ENCODE data around the gene ZNF473.
"Not testable (repeated sequence)": the region's sequence is repeated elsewhere in the genome, so short reads cannot be mapped to it uniquely, and the experiment has no call there.

Gene ZNF473

DNA sequence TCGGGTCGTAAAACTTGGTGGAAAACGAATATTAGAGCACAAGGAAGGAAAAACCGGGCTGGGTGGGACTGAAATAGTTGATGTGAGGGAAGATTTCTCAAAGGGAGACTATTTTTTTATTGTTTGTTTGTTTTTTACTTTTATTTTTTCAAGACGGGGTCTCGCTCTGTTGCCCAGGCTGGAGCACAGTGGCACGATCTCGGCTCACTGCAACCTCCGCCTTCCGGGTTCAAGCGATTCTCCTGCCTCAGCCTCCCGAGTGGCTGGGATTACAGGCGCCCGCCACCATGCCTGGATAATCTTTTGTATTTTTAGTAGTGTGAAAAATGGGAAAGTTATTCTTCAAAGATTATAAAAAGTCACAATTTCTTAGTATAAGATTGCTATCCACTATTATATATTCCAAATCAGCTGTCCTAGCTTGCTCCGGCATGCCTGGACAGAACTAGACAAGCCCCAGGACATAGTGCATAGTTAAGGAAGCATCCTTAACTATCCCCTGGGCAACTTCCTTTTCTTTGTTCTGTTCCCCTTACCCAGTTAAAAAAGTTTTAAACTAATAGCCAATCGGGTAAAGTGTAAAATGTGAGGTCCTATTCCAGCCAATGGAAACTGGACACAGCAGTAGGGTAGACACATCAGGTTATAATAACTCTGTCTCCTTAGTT, 25.6 kb downstream of the ZNF473 start:
- DNase-seq = not testable (repeated sequence)

DNA sequence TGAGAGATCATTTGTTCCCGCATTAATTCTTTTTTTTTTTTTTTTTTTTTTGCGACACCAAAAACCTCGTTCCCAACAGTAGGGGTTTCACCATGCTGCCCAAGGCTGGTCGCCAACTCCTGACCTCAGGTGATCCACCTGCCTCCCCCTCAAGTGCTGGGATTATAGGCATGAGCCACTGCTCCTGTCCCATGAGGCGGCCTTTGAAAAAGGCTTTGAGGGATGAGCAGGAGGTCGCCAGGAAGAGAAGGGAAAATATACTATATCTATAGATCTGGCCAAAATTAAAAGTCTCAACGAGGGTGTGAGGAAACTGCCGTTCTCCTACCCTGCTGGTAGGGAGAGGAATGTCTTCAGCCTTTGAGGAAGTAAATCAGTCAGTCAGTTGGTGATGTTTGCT, 26.2 kb downstream of the ZNF473 start:
- no peak for DNase-seq

DNA sequence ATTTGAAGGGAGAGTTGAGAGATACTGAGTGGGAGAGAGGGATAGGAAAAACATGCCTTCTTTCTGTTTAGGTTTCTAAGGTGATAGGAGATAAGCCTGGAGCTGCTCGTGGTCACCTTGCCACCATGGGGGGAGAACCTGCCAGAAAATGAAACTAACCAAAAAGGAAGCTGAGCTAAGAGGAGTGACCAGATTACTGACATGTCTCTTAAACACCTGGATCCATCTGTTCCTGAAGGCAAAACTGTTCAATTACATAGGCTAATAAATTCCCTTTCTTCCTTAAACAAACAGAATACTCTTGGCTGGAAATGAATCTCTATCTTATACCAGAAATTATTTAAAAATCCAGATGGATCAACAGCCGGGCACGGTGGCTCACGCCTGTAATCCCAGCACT, 27.3 kb downstream of the ZNF473 start:
- DNase-seq = no peak

DNA sequence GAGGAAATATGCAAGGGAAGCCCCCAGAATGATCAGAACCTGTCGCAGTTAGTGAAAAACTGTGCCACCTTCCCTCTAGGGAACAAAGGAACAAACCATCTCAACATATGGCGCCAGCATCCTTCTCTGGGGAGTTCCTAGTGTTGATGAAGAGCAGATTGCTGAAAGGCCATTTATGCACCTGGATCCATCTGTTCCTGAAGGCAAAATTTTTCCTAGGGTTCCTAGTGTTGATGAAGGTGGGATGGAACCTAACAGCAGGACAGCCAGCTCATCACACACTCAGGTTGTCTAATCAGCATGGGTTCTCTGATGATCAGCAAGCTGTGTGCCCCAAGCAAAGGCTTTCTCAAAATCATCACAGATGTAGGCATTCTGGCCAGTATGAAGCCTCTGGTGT, 32.6 kb downstream of the ZNF473 start:
- DNase-seq = no peak

DNA sequence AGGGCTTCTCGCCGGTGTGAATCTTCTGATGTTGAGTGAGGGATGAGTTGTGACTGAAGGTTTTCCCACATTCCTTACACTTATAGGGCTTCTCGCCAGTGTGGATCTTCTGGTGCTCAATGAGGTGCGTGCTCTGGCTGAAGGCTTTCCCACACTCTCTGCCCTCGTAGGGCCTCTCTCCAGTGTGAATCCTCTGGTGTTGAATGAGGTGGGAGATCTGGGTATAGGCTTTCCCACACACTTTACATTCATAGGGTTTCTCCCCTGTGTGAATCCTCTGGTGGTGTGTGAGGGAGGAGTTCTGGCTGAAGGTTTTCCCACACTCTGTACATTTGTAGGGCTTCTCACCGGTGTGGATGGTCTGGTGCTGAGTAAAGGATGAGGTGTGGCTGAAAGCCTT, 33.2 kb downstream of the ZNF473 start:
- DNase-seq = no peak

DNA sequence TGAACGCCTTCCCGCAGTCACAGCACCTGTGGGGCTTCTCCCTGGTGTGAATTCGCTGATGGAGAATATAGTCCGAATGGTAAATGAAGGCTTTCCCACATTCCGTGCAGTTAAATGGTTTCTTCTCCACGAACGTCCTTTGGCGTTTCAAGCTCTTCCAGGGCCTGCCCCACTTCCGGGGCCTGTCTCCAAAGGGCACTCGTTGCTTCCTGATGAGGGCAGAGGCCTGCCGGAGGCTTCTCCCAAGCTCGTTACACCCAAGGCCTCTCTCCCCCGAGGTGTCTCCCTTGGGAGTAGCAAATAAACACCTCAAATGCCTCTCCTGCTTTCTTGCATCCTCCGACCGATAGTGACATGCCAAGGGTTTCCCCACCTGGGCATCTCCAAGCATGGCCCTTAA, 34.3 kb downstream of the ZNF473 start:
- no peak for DNase-seq

DNA sequence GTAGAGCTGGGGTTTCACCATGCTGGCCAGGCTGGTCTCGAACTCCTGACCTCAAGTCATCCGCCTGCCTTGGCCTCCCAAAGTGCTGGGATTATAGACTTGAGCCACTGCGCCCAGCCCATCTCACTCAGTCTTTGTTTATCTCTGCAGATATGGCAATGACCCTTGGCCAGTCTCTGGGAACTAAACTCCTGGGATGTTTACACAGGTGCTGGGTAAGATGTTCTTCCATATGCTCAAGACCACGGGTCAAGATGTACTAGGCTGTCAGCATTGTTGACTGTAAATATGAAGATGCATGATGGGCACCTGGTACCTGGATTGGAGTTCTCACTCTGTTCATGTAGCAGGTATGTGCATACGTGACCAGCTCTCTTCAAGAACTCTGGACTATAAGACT, 35.8 kb downstream of the ZNF473 start:
- no peak for DNase-seq

DNA sequence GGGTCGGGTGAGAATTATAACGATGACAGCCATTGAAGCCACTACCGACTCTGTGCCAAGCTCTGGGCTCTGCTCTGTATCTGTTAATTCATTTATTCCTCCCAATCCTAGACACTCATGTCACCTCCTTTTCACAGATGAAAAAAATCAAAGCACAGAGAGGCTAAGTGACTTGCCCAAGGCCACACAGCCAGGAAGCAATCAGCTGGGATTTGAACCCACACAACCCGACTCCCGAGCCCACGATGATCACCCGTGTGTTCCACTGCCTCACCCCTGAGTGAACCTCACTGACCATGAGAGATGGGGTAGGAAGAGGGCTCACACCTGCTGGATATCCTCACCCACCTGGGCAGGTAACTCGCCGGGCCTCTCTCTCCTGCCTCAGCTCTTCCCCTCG, 40.1 kb downstream of the ZNF473 start:
- DNase-seq = no peak

DNA sequence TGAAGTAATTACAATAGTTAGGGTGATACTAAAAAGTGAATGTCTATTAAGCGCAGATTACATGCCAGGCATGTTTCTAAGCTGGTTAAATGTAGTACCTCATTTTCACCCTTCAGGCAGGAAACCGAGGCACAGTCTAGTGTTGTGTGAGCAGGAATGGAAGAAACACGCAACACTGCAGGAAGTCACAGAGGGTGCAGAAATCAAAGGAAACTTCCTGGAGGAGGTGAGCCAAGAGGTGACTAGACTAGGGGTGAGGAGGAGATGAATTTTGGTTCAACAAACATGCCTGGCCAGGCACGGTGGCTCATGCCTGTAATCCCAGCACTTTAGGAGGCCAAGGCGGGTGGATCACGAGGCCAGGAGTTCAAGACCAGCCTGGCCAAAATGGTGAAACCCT, 41.8 kb downstream of the ZNF473 start:
- DNase-seq = no peak

DNA sequence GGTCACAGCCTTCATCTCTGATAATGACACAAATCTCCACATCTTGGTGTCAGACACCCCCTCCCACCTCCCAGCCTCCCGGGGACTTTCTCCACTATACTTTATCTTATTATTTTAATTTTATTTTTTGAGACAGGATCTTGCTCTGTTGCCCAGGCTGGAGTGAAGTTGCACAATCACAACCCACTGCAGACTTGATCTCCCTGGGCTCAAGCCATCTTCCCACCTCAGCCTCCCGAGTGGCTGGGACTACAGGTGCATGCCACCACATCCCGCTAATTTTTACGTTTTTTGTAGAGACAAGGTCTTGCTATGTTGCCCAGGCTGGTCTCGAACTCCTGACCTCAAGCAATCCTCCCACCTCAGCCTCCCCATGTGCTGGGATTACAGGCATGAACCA, 42.6 kb downstream of the ZNF473 start:
- not testable (repeated sequence) for DNase-seq

DNA sequence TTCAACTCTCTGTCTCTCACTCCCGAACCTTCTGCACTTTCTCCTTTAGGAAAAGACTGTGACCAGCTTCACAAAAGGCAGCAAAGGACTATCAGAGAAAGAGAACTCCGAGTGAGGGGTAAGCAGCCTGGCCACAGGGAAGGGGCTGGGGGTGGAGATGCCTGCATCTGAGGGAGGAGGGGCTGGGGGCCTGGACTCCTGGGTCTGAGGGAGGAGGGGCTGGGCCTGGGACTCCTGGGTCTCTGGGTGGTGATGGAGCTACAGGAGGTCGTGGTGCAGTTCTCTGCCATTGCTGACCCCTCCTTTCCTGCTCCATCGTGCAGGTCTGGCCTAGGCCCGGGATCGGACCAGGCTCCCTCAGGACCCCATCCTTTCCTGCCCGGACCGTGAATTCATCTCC, 49.3 kb downstream of the ZNF473 start:
- not testable (repeated sequence) for DNase-seq

DNA sequence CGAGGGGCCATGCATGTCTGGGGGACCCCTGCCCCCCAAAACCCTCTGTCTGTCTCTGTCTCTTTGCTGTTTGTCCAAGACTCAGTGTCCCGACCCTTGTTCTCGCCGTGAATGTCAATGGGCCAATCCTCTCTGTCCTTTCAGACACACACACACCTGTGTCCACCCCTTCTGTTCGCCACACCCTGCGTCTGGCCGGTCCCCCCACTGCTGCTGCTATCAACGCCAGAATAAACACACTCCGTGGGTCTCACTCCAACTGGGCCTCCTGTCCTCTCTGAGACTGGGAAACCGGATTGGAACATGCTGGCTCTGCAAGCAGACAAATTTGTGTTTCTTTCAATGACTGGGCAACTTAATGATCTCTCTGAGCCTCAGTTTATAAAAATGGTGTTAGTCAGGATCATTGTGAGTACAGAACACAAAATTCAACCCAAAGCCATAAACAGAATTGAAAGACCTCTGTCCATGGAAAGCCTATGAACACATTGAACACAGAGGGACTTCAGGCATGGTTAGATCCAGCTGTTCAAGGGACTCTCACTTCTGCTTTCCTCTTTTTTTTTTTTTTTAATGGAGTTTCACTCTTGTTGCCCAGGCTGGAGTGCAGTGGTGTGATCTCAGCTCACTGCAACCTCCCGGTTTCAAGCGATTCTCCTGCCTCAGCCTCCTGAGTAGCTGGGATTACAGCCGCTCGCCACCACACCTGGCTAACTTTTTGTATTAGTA, 50.0 kb downstream of the ZNF473 start:
- not testable (repeated sequence) for DNase-seq

DNA sequence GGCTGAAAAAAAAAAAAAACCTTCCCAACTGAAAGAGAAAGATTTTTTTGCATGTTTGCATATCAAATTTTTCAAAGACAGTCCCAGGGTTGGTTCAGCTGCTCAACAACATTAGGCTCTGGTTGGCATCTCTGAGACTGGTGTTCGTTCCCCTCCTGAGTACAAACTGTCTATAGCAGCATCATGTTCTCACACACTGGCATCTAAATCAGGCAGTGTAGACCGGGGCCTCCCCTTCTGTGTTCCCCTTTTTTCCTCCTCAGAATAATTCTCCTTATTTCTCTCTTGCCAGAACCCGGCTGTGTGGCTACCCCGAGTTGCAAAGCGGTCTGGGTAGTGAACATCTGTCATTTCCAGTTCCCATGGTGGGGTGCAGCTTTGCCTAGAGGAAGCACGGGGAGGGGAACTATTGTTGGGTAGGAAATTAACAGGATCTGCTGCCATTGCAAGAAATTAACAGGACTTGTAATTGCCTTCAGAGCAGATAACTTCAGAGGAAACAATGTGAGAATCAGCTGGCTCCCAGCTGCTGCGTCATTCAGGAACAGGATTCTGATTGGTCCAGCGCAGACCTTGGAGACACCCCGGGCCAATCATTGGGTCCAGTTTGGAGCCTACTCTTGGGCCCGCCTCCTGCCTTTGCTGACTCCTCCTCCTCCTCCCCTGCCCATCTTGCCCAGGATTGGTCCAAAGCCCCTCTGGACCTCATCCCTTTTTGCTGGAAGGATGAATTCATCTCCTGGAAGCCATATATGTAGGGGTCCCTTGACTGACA, 51.0 kb downstream of the ZNF473 start:
- not testable (repeated sequence) for DNase-seq

DNA sequence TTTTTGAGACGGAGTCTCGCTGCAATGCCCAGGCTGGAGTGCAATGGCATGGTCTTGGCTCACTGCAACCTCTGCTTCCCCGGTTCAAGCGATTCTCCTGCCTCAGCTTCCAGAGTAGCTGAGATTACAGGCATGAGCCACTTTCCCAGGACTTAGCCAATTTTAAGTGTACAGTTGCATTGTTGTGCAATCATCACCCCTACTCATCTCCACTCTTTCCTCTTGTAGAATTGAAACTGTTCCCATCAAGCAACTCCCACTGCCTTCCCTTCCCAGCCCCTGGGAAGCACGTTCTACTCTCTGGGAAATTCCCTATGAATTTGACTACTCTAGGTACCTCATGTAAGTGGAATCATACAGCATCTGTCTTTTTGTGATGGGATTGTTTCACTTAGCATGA, 53.2 kb downstream of the ZNF473 start:
- not testable (repeated sequence) for DNase-seq

DNA sequence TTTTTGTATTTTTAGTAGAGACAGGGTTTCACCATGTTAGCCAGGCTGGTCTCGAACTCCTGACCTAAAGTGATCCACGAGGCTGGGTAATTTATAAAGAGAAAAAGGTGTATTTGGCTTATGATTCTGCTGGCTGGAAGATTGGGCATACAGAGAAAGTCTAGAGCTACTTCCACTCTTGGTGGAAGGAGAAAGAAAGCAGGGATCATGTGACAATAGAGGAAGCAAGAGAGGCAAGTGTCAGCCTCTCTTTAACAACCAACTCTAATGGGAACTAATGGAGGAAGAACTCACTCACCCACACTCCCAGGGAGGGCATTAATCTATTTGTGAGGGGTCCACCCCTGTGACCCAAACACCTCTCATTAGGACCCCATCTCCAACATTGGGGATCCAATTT, 58.6 kb downstream of the ZNF473 start:
- DNase-seq = not testable (repeated sequence)

DNA sequence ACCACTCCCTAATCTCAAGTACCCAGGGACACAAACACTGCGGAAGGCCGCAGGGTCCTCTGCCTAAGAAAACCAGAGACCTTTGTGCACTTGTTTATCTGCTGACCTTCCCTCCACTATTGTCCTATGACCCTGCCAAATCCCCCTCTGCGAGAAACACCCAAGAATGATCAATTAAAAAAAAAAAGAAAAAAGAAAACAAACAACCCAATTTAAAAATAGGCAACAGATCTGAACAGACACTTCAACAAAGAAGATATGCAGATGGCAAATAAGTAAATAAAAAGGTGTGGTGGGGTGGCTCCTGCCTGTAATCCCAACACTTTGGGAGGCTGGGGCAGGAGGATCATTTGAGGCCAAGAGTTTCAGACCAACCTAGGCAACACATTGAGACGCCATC, 61.3 kb downstream of the ZNF473 start:
- not testable (repeated sequence) for DNase-seq

DNA sequence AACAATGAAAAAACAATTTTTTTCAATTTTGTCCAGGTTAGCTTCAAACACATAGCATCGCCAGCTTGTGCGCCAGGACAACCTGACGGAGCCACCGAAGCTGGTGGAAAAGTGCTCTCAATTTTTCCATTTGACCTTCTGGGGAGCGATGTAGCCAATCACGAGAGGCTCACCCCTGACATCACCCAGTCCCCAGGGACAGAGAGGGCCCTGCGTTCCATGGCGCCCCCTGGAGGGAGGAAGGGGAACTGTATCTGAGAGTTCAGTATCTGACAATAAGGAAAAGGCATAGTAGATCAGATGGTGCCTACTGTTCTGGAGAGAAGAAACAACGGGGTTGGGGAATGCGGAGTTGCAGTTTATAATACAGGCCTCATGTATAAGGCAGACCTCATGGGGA, 64.9 kb downstream of the ZNF473 start:
- DNase-seq = not testable (repeated sequence)

DNA sequence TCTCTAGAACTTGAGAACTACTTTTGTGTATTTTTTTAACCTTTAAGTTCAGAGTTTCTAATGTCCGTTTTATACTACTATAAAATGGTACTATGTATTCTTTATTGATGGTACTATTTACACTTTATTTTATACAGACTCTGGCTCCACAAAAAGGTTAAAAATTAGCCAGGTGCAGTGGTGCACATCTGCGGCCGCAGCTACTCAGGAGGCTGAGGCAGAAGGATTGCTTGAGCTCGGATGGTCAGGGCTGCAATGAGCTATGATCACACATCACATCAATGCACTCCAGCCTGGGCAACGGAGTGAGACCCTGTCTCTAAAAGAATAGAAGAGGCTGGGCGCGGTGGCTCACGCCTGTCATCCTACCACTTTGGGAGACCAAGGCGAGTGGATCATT, 66.0 kb downstream of the ZNF473 start:
- DNase-seq = not testable (repeated sequence)

DNA sequence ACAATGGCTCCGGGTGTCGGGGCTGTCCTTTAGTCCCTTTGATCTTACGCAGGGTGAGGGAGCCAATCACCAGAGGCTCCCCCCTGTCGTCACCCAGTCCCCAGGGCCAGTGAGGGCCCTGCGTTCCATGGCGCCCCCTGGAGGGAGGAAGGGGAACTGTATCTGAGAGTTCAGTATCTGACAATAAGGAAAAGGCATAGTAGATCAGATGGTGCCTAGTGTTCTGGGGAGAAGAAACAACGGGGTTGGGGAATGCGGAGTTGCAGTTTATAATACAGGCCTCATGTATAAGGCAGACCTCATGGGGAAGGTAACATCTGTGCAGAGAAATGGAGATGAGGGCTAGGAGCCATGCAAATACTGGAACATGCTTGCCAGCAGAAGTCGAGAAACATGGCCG, 66.8 kb downstream of the ZNF473 start:
- not testable (repeated sequence) for DNase-seq

DNA sequence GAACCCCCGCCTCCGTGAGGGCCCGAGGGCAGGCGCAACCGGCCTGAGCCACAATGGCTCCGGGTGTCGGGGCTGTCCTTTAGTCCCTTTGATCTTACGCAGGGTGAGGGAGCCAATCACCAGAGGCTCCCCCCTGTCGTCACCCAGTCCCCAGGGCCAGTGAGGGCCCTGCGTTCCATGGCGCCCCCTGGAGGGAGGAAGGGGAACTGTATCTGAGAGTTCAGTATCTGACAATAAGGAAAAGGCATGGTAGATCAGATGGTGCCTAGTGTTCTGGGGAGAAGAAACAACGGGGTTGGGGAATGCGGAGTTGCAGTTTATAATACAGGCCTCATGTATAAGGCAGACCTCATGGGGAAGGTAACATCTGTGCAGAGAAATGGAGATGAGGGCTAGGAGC, 72.1 kb downstream of the ZNF473 start:
- DNase-seq = not testable (repeated sequence)

DNA sequence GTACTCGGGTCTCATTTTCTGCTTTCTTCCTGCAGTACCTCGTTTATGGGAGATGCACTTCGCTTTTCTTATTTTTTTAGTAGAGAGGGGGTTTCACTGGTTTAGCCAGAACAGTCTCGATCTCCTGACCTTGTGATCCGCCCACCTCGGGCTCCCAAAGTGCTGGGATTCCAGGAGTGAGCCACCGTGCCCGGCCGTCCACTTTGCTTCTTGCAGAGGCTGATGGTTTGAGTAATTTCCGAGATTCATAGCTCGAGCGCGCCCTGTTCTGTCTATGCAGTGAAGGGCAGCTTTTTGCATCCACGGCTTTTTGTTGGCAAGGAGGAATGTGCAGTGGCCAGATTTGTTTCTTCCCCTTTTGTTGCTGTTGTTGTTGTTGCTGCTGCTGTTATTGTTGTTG, 73.1 kb downstream of the ZNF473 start:
- not testable (repeated sequence) for DNase-seq

DNA sequence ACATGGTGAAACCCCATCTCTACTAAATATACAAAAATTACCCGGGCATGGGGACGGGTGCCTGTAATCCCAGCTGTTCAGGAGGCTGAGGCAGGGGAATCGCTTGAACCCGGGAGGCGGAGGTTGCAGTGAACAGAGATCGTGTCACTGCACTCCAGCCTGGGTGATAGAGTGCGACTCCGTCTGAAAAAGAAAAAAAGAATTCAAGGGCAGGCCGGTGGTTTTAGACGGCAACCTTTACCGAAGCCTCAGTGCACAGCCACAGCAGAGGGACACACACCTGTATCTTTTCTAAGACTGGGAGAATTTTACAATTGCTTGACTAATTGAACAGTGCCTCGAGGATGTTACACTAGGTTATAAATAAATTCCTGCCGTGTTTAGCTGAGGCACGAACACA, 73.9 kb downstream of the ZNF473 start:
- not testable (repeated sequence) for DNase-seq

DNA sequence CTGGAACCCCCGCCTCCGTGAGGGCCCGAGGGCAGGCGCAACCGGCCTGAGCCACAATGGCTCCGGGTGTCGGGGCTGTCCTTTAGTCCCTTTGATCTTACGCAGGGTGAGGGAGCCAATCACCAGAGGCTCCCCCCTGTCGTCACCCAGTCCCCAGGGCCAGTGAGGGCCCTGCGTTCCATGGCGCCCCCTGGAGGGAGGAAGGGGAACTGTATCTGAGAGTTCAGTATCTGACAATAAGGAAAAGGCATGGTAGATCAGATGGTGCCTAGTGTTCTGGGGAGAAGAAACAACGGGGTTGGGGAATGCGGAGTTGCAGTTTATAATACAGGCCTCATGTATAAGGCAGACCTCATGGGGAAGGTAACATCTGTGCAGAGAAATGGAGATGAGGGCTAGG, 75.1 kb downstream of the ZNF473 start:
- not testable (repeated sequence) for DNase-seq
